Adrenal gland (tissue), 12 donors: ENCODE data around the gene ERBB4. TPM values are rescaled to one million over a fixed set of nuclear protein-coding genes. Genes with fewer than 3 reads are reported as not detected.

Experiments used
- DNase-seq, 7 donors: peaks; one replicate each; pipeline ENCODE4 v3.0.0-alpha.2; 2019 to 2020
- H3K27ac ChIP-seq, 5 donors: fragments of 200-600 bp; sonication (generic) in 4 of 5; 1 replicate in 3 of 5; 2 replicates in 2 of 5; pipeline versions ENCODE4 v1.5.1 to v1.8.0; 2016 to 2020; ENCODE audit warnings: mild to moderate bottlenecking in 1 of 5
- H3K27me3 ChIP-seq: fragments of 200-600 bp; 2 replicates; pipeline ENCODE4 v1.8.0; 2021
- H3K36me3 ChIP-seq, 2 donors: fragments of 200-600 bp; replicated peaks in 1 of 2; 1 replicate in 1 of 2; 2 replicates in 1 of 2; pipeline versions ENCODE4 v1.5.1 to v1.8.0; 2018 to 2022
- H3K4me1 ChIP-seq, 2 donors: fragments of 200-600 bp; replicated peaks in 1 of 2; 1 replicate in 1 of 2; 2 replicates in 1 of 2; pipeline versions ENCODE4 v1.5.1 to v1.8.0; 2018 to 2021
- H3K4me3 ChIP-seq, 4 donors: fragments of 200-600 bp; sonication (generic) in 3 of 4; one replicate each; pipeline ENCODE4 v1.5.1; 2016 to 2018
- H3K9me3 ChIP-seq, 3 donors: fragments of 200-600 bp; sonication (generic) in 1 of 3; replicated peaks in 1 of 3; 1 replicate in 2 of 3; 2 replicates in 1 of 3; pipeline versions ENCODE4 v1.5.1 to v1.8.0; 2016 to 2021
- POLR2A ChIP-seq, 2 donors: fragments of 450-650 bp; IDR thresholded peaks; one replicate each; pipeline ENCODE4 v1.6.1; 2017; ENCODE audit warnings: antibody characterized with exemption in 2 of 2, mild to moderate bottlenecking in 2 of 2, moderate library complexity in 1 of 2
- WGBS, 4 donors: extraction: QIAGEN DNeasy Blood & Tissue Kit in 2 of 4; methylation state at CpG; one replicate each; pipeline versions ENCODE4 v1.1.5 to v1.1.7; 2013 to 2017; 5-methylcytosine and 5-hydroxymethylcytosine counted together
- intact Hi-C, 2 donors: fragments of 100-400 bp; cut with DNase I; formaldehyde crosslinking; loops; one replicate each; pipeline versions ENCODE4 v1.14.1 to v1.15.0; 2022 to 2023
- polyA plus RNA-seq, 3 donors: library from polyadenylated mRNA; stranded (reverse); fragments of 200-250 nt in 2 of 3; fragments of 350-450 nt in 1 of 3; fragmentation: Illumina TruSeq in 1 of 3; extraction: RNeasy Lipid Tissue Mini Kit (QIAGEN cat#74804) in 1 of 3; gene quantifications; one replicate each; pipeline ENCODE4 v1.2.3, GENCODE V29; 2013 to 2014
- total RNA-seq, 9 donors: library from RNA; depleted of rRNA in 4 of 9; stranded (reverse); fragments of >200 nt in 4 of 9; fragments of 120-200 nt in 1 of 9; fragmentation: NEBNext Ultra II Directional in 1 of 9; extraction: Animal tissue kit (Norgen Biotek cat#: 25700) in 1 of 9; gene quantifications; one replicate each; pipeline versions ENCODE4 v1.1.0 to v1.2.4, GENCODE V29; 2013 to 2023
- TF ChIP-seq, protein P1 (sequence below), 6 experiments: fragments of 450-650 bp in 4 of 6; fragments of 200-600 bp in 2 of 6; sonication (generic) in 1 of 6; IDR thresholded peaks; 1 replicate in 5 of 6; 2 replicates in 1 of 6; pipeline versions ENCODE4 v1.5.1 to v1.8.0; 2016 to 2021; ENCODE audit warnings: antibody characterized with exemption in 6 of 6, mild to moderate bottlenecking in 2 of 6, moderate library complexity in 1 of 6
- donor health status: healthy with polysubstance abuse.
- donor health status: Bipolar disorder and iron deficiency.
- donor health status: DM: yes; HTN: yes; CAD: no.
- donor health status: DM: no; HTN: no; CAD: no.
- donor health status: DM: no; HTN: no; CAD: no.
- donor health status: DM: yes; HTN: yes; CAD: no.

ERBB4 gene
- total and polyA plus RNA-seq, 12 donors = 0.06 to 2.9 (median 0.49) TPM

- no peak for DNase-seq
- intact Hi-C loops = no loop called here
- no peak overlapping the region for H3K27ac ChIP-seq
- WGBS, 4 donors = 17 to 41% (median 24%) methylated on average over 2 of the region's 2 CpGs
- no peaks in the 10 kb centered on the region for H3K9me3 ChIP-seq
- H3K4me3 ChIP-seq = no peak overlapping the region
- H3K4me1 ChIP-seq = no peaks in the 10 kb centered on the region
- H3K36me3 ChIP-seq = no peaks in the 10 kb centered on the region
- no peaks in the 10 kb centered on the region for H3K27me3 ChIP-seq
- TF ChIP-seq, protein P1, sequence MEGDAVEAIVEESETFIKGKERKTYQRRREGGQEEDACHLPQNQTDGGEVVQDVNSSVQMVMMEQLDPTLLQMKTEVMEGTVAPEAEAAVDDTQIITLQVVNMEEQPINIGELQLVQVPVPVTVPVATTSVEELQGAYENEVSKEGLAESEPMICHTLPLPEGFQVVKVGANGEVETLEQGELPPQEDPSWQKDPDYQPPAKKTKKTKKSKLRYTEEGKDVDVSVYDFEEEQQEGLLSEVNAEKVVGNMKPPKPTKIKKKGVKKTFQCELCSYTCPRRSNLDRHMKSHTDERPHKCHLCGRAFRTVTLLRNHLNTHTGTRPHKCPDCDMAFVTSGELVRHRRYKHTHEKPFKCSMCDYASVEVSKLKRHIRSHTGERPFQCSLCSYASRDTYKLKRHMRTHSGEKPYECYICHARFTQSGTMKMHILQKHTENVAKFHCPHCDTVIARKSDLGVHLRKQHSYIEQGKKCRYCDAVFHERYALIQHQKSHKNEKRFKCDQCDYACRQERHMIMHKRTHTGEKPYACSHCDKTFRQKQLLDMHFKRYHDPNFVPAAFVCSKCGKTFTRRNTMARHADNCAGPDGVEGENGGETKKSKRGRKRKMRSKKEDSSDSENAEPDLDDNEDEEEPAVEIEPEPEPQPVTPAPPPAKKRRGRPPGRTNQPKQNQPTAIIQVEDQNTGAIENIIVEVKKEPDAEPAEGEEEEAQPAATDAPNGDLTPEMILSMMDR (IDR thresholded peaks at IDR 0.05) = no peak
- no peak for TF ChIP-seq POLR2A (IDR thresholded peaks at IDR 0.05)
Measured at GRCh38 chr2:212228743-212229171, 309.8 kb downstream of the ERBB4 start.

GRCh38 chr2:212227755-212228154 lies 310.8 kb downstream of the ERBB4 start:
- TF ChIP-seq, protein P1 (IDR thresholded peaks at IDR 0.05) = no peak
- no peak for TF ChIP-seq POLR2A (IDR thresholded peaks at IDR 0.05)
- Histone ChIP-seq H3K27ac (no peak overlapping the region), H3K4me3 (no peak overlapping the region), H3K36me3 (no peaks in the 10 kb centered on the region), H3K27me3 (no peaks in the 10 kb centered on the region), H3K4me1 (no peaks in the 10 kb centered on the region), H3K9me3 (no peaks in the 10 kb centered on the region)
- WGBS, 4 donors = 23 to 26% (median 25%) methylated on average over 4 of the region's 4 CpGs
- intact Hi-C loops = no loop called here
- DNase-seq = peak in 6 of 7 donors; percentile 39 to 67 (median 47)

DNA sequence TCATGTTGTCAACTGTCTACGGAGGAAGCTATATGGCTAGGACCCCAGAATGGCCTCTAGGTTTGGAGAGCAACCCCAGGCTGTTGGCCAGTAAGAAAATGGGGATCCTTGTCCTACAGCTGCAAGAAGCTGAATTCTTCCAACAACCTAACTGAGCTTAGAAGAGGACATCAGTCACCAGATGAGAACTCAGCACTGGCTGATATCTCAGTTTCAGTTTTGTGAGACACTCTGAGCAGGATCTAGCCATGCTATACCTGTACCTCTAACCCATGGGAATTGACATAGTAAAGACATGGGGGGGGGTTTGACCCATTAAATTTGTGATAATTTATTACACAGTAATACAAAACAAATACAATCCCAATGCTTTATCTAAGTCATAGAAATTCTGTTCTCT lies 312.5 kb downstream of the ERBB4 start:
- TF ChIP-seq, protein P1 (IDR thresholded peaks at IDR 0.05) = no peak
- TF ChIP-seq POLR2A (IDR thresholded peaks at IDR 0.05) = no peak
- intact Hi-C loops = no loop called here
- Histone ChIP-seq H3K36me3 (no peaks in the 10 kb centered on the region), H3K4me3 (no peak overlapping the region), H3K27ac (no peak overlapping the region), H3K4me1 (no peaks in the 10 kb centered on the region), H3K27me3 (no peaks in the 10 kb centered on the region), H3K9me3 (no peaks in the 10 kb centered on the region)
- WGBS, 4 donors = 78 to 93% (median 84%) methylated on average over 1 of the region's 1 CpG
- no peak for DNase-seq

DNA sequence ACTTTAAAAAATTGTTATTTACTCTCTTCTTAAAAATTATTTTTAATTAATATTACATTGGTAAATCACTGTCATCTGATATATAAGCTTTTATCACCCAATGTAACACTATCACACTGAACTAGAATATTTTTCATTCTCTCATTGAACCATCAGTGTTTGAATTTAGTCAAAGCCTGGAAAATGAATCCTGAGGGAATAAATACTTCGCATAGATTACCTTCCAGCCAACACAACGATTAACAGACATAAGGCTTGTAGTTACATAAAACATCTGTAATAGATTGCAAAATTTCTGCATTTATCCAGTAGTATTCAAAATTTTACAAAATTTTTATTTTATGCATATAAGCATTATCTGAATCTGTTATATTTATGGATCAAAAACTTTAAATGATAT lies 314.9 kb downstream of the ERBB4 start:
- Histone ChIP-seq H3K4me1 (no peaks in the 10 kb centered on the region), H3K9me3 (no peaks in the 10 kb centered on the region), H3K4me3 (no peak overlapping the region), H3K36me3 (no peaks in the 10 kb centered on the region), H3K27me3 (no peaks in the 10 kb centered on the region), H3K27ac (no peak overlapping the region)
- 69 to 80% (median 75%) methylated on average over 2 of the region's 2 CpGs for WGBS, 4 donors
- no peak for DNase-seq
- no peak for TF ChIP-seq POLR2A (IDR thresholded peaks at IDR 0.05)
- TF ChIP-seq, protein P1 (IDR thresholded peaks at IDR 0.05) = no peak
- intact Hi-C loops = no loop called here
